Neural cell (in vitro differentiated cells): ENCODE results near the gene ISG15. TPM values are rescaled to one million over a fixed set of nuclear protein-coding genes. Genes with fewer than 3 reads are reported as not detected.
"Not testable (repeated sequence)": the region's sequence is repeated elsewhere in the genome, so short reads cannot be mapped to it uniquely, and the experiment has no call there.

Experiments used
- H2AFZ ChIP-seq: fragments of 200-600, 300-800 bp; sonication (generic), shearing (Covaris generic); 2 replicates; pipeline ENCODE4 v1.6.0; 2014; ENCODE audit warnings: low read depth, mild to moderate bottlenecking, antibody characterized with exemption, low read length, moderate library complexity
- H3F3A ChIP-seq: fragments of 200-600 bp; shearing (Covaris generic); 2 replicates; pipeline ENCODE4 v1.6.1; 2016; ENCODE audit warnings: mild to moderate bottlenecking, moderate library complexity, mixed read lengths, antibody characterized with exemption, low read length; ENCODE audit not compliant: insufficient read depth, poor library complexity, severe bottlenecking
- H3K27ac ChIP-seq: fragments of 200-600, 300-800 bp; sonication (generic), shearing (Covaris generic); 2 replicates; pipeline ENCODE4 v1.5.1; 2014; ENCODE audit warnings: mild to moderate bottlenecking, low read length, moderate library complexity
- H3K27me3 ChIP-seq: fragments of 300-800, 200-600 bp; sonication (generic), shearing (Covaris generic); 2 replicates; pipeline ENCODE4 v1.6.0; 2014; ENCODE audit warnings: mild to moderate bottlenecking, low read depth, low read length, moderate library complexity; ENCODE audit not compliant: insufficient read depth
- H3K36me3 ChIP-seq: fragments of 300-800, 200-600 bp; sonication (generic), shearing (Covaris generic); 2 replicates; pipeline ENCODE4 v1.5.1; 2014; ENCODE audit warnings: mild to moderate bottlenecking, antibody characterized with exemption, low read length, moderate library complexity; ENCODE audit not compliant: insufficient read depth
- H3K4me2 ChIP-seq: fragments of 300-800, 200-600 bp; sonication (generic), shearing (Covaris generic); 2 replicates; pipeline ENCODE4 v1.6.0; 2014; ENCODE audit warnings: mild to moderate bottlenecking, low read length
- H3K4me3 ChIP-seq: fragments of 300-800, 200-600 bp; sonication (generic), shearing (Covaris generic); 2 replicates; pipeline ENCODE4 v1.5.1; 2014; ENCODE audit warnings: mild to moderate bottlenecking, low read length, moderate library complexity
- H3K79me2 ChIP-seq: fragments of 200-600 bp; shearing (Covaris generic); replicated peaks from 2 replicates; pipeline ENCODE4 v1.6.0; 2014; ENCODE audit warnings: mild to moderate bottlenecking, low read length, moderate library complexity; ENCODE audit not compliant: insufficient read depth
- H3K9ac ChIP-seq: fragments of 300-800, 200-600 bp; sonication (generic), shearing (Covaris generic); 2 replicates; pipeline ENCODE4 v1.6.1; 2016; ENCODE audit warnings: mild to moderate bottlenecking, low read length, mixed read lengths
- H3K9me2 ChIP-seq: fragments of 200-600 bp; shearing (Covaris generic); 2 replicates; pipeline ENCODE4 v1.6.1; 2016; ENCODE audit warnings: mild to moderate bottlenecking, low read length, mixed read lengths; ENCODE audit not compliant: insufficient read depth
- H3K9me3 ChIP-seq: fragments of 200-600, 300-800 bp; sonication (generic), shearing (Covaris generic); 2 replicates; pipeline ENCODE4 v1.6.1; 2016; ENCODE audit warnings: mild to moderate bottlenecking, mixed run types, low read length, moderate library complexity, mixed read lengths
- H4K20me1 ChIP-seq: fragments of 200-600 bp; shearing (Covaris generic); 2 replicates; pipeline ENCODE4 v1.6.1; 2016; ENCODE audit warnings: mild to moderate bottlenecking, mixed run types; ENCODE audit not compliant: insufficient read depth
- CTCF ChIP-seq: fragments of 450-650 bp; IDR thresholded peaks from 2 replicates; pipeline ENCODE4 v1.5.1; 2014; ENCODE audit warnings: antibody characterized with exemption, mild to moderate bottlenecking, moderate library complexity; ENCODE audit not compliant: poor library complexity, severe bottlenecking
- EP300 ChIP-seq: fragments of 450-650 bp; conservative IDR thresholded peaks from 2 replicates; pipeline ENCODE4 v1.6.1; 2014; ENCODE audit warnings: antibody characterized with exemption, mild to moderate bottlenecking, moderate library complexity; ENCODE audit not compliant: poor library complexity, severe bottlenecking
- EZH2 ChIP-seq: fragments of 200-600, 300-800 bp; shearing (Covaris generic), sonication (generic); IDR thresholded peaks from 2 replicates; pipeline ENCODE4 v1.6.1; 2014; ENCODE audit warnings: antibody characterized with exemption, low read length, borderline replicate concordance, mild to moderate bottlenecking; ENCODE audit not compliant: insufficient read depth, poor library complexity, severe bottlenecking
- MXI1 ChIP-seq: fragments of 450-650 bp; conservative IDR thresholded peaks from 2 replicates; pipeline ENCODE4 v1.6.1; 2014; ENCODE audit warnings: antibody characterized with exemption, mild to moderate bottlenecking; ENCODE audit not compliant: poor library complexity, severe bottlenecking
- POLR2AphosphoS5 ChIP-seq: IDR thresholded peaks from 2 replicates; pipeline ENCODE4 v1.6.1; 2012
- RAD21 ChIP-seq: fragments of 450-650 bp; conservative IDR thresholded peaks from 2 replicates; pipeline ENCODE4 v1.6.1; 2014; ENCODE audit warnings: antibody characterized with exemption, mild to moderate bottlenecking, moderate library complexity
- REST ChIP-seq: IDR thresholded peaks from 2 replicates; pipeline ENCODE4 v1.6.1; 2012; ENCODE audit warnings: borderline replicate concordance
- SMC3 ChIP-seq: fragments of 450-650 bp; conservative IDR thresholded peaks from 2 replicates; pipeline ENCODE4 v1.6.1; 2014; ENCODE audit warnings: antibody characterized with exemption, mild to moderate bottlenecking, moderate library complexity; ENCODE audit not compliant: poor library complexity
- TAF1 ChIP-seq: IDR thresholded peaks from 2 replicates; pipeline ENCODE4 v1.6.1; 2012; ENCODE audit warnings: low read depth
- polyA plus RNA-seq: library from polyadenylated mRNA; depleted of rRNA; stranded (reverse); fragments of >200 nt; gene quantifications from 2 replicates; pipeline ENCODE4 v1.2.3, GENCODE V29; 2014

Gene ISG15
- polyA plus RNA-seq, 1 donor from 2014 or later: 8.0 TPM

- Histone ChIP-seq H3K36me3 (no peaks in the 10 kb centered on the region), H3K27me3 (no peaks in the 10 kb centered on the region), H3K4me2 (no peak overlapping the region), H3K9me3 (no peaks in the 10 kb centered on the region), H3K27ac (no peak overlapping the region), H4K20me1 (no peaks in the 10 kb centered on the region), H3K9me2 (no peaks in the 10 kb centered on the region), H3K9ac (no peak overlapping the region), H2AFZ (no peak overlapping the region), H3F3A (no peaks in the 10 kb centered on the region), H3K4me3 (no peak overlapping the region), H3K79me2 (peaks cover 4% of the 10 kb centered on the region)
- TF ChIP-seq TAF1 (no peak), REST (no peak), EZH2 (no peak), SMC3 (no peak), CTCF (no peak), EP300 (no peak), POLR2AphosphoS5 (no peak), RAD21 (no peak), MXI1 (no peak)
These were observed 6.8 kb upstream of the ISG15 start for GRCh38 chr1:1006305-1007159.

- not testable (repeated sequence) for H3K4me3 ChIP-seq, H3K79me2 ChIP-seq, H3K9me2 ChIP-seq, H3K36me3 ChIP-seq, H3K9ac ChIP-seq, H3K27me3 ChIP-seq, H3F3A ChIP-seq, H4K20me1 ChIP-seq, H3K4me2 ChIP-seq, H3K9me3 ChIP-seq, H2AFZ ChIP-seq, H3K27ac ChIP-seq
These were observed 3.2 kb upstream of the ISG15 start for GRCh38 chr1:1010131-1010530.
